ENCODE results near the gene SYT14.

DNA sequence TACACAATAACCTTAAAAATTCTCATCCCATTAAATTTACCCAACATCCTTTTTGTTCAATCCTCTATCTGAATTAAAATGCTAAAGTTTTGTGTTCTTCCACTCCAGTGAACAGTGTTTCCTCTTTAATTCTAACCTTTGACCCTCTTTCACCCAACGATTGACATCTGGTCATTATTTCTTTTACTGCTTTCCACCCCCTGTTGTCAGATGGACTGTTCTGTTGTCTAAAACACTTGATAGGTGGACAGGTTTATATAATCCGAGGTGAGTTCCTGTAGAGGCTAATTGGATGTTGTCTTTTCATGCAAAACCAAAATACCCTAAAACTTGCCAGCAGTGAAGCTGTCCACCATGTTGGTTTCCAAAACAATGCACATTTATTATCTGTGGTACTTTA is 221.2 kb downstream of the SYT14 start:
- TF ChIP-seq POLR2AphosphoS5 (IDR thresholded peaks at IDR 0.05; ENCODE audit: borderline replicate concordance, low read depth, low read length) (no peak), EZH2 (IDR thresholded peaks at IDR 0.05) (no peak), FOXP2 (optimal IDR thresholded peaks at IDR 0.05; ENCODE audit: control extremely low read depth, extremely low read length, insufficient read depth) (no peak)

All from SK-N-MC (cell line).